Neural cell (in vitro differentiated cells): ENCODE data around the gene GSS. TPM values are rescaled to one million over a fixed set of nuclear protein-coding genes. Genes with fewer than 3 reads are reported as not detected.

ENCODE experiments used
- H2AFZ ChIP-seq: fragments of 200-600, 300-800 bp; sonication (generic), shearing (Covaris generic); 2 replicates; pipeline ENCODE4 v1.6.0; 2014; ENCODE audit warnings: low read depth, mild to moderate bottlenecking, antibody characterized with exemption, low read length, moderate library complexity
- H3F3A ChIP-seq: fragments of 200-600 bp; shearing (Covaris generic); 2 replicates; pipeline ENCODE4 v1.6.1; 2016; ENCODE audit warnings: mild to moderate bottlenecking, moderate library complexity, mixed read lengths, antibody characterized with exemption, low read length; ENCODE audit not compliant: insufficient read depth, poor library complexity, severe bottlenecking
- H3K27ac ChIP-seq: fragments of 200-600, 300-800 bp; sonication (generic), shearing (Covaris generic); 2 replicates; pipeline ENCODE4 v1.5.1; 2014; ENCODE audit warnings: mild to moderate bottlenecking, low read length, moderate library complexity
- H3K27me3 ChIP-seq: fragments of 300-800, 200-600 bp; sonication (generic), shearing (Covaris generic); 2 replicates; pipeline ENCODE4 v1.6.0; 2014; ENCODE audit warnings: mild to moderate bottlenecking, low read depth, low read length, moderate library complexity; ENCODE audit not compliant: insufficient read depth
- H3K36me3 ChIP-seq: fragments of 300-800, 200-600 bp; sonication (generic), shearing (Covaris generic); 2 replicates; pipeline ENCODE4 v1.5.1; 2014; ENCODE audit warnings: mild to moderate bottlenecking, antibody characterized with exemption, low read length, moderate library complexity; ENCODE audit not compliant: insufficient read depth
- H3K4me2 ChIP-seq: fragments of 300-800, 200-600 bp; sonication (generic), shearing (Covaris generic); 2 replicates; pipeline ENCODE4 v1.6.0; 2014; ENCODE audit warnings: mild to moderate bottlenecking, low read length
- H3K4me3 ChIP-seq: fragments of 300-800, 200-600 bp; sonication (generic), shearing (Covaris generic); 2 replicates; pipeline ENCODE4 v1.5.1; 2014; ENCODE audit warnings: mild to moderate bottlenecking, low read length, moderate library complexity
- H3K79me2 ChIP-seq: fragments of 200-600 bp; shearing (Covaris generic); replicated peaks from 2 replicates; pipeline ENCODE4 v1.6.0; 2014; ENCODE audit warnings: mild to moderate bottlenecking, low read length, moderate library complexity; ENCODE audit not compliant: insufficient read depth
- H3K9ac ChIP-seq: fragments of 300-800, 200-600 bp; sonication (generic), shearing (Covaris generic); 2 replicates; pipeline ENCODE4 v1.6.1; 2016; ENCODE audit warnings: mild to moderate bottlenecking, low read length, mixed read lengths
- H3K9me2 ChIP-seq: fragments of 200-600 bp; shearing (Covaris generic); 2 replicates; pipeline ENCODE4 v1.6.1; 2016; ENCODE audit warnings: mild to moderate bottlenecking, low read length, mixed read lengths; ENCODE audit not compliant: insufficient read depth
- H3K9me3 ChIP-seq: fragments of 200-600, 300-800 bp; sonication (generic), shearing (Covaris generic); 2 replicates; pipeline ENCODE4 v1.6.1; 2016; ENCODE audit warnings: mild to moderate bottlenecking, mixed run types, low read length, moderate library complexity, mixed read lengths
- H4K20me1 ChIP-seq: fragments of 200-600 bp; shearing (Covaris generic); 2 replicates; pipeline ENCODE4 v1.6.1; 2016; ENCODE audit warnings: mild to moderate bottlenecking, mixed run types; ENCODE audit not compliant: insufficient read depth
- EP300 ChIP-seq: fragments of 450-650 bp; conservative IDR thresholded peaks from 2 replicates; pipeline ENCODE4 v1.6.1; 2014; ENCODE audit warnings: antibody characterized with exemption, mild to moderate bottlenecking, moderate library complexity; ENCODE audit not compliant: poor library complexity, severe bottlenecking
- EZH2 ChIP-seq: fragments of 200-600, 300-800 bp; shearing (Covaris generic), sonication (generic); IDR thresholded peaks from 2 replicates; pipeline ENCODE4 v1.6.1; 2014; ENCODE audit warnings: antibody characterized with exemption, low read length, borderline replicate concordance, mild to moderate bottlenecking; ENCODE audit not compliant: insufficient read depth, poor library complexity, severe bottlenecking
- MXI1 ChIP-seq: fragments of 450-650 bp; conservative IDR thresholded peaks from 2 replicates; pipeline ENCODE4 v1.6.1; 2014; ENCODE audit warnings: antibody characterized with exemption, mild to moderate bottlenecking; ENCODE audit not compliant: poor library complexity, severe bottlenecking
- POLR2AphosphoS5 ChIP-seq: IDR thresholded peaks from 2 replicates; pipeline ENCODE4 v1.6.1; 2012
- RAD21 ChIP-seq: fragments of 450-650 bp; conservative IDR thresholded peaks from 2 replicates; pipeline ENCODE4 v1.6.1; 2014; ENCODE audit warnings: antibody characterized with exemption, mild to moderate bottlenecking, moderate library complexity
- SMC3 ChIP-seq: fragments of 450-650 bp; conservative IDR thresholded peaks from 2 replicates; pipeline ENCODE4 v1.6.1; 2014; ENCODE audit warnings: antibody characterized with exemption, mild to moderate bottlenecking, moderate library complexity; ENCODE audit not compliant: poor library complexity
- TAF1 ChIP-seq: IDR thresholded peaks from 2 replicates; pipeline ENCODE4 v1.6.1; 2012; ENCODE audit warnings: low read depth
- polyA plus RNA-seq: library from polyadenylated mRNA; depleted of rRNA; stranded (reverse); fragments of >200 nt; gene quantifications from 2 replicates; pipeline ENCODE4 v1.2.3, GENCODE V29; 2014
- TF ChIP-seq, protein P1 (sequence below): fragments of 450-650 bp; IDR thresholded peaks from 2 replicates; pipeline ENCODE4 v1.5.1; 2014; ENCODE audit warnings: antibody characterized with exemption, mild to moderate bottlenecking, moderate library complexity; ENCODE audit not compliant: poor library complexity, severe bottlenecking
- TF ChIP-seq, protein P2 (sequence below): IDR thresholded peaks from 2 replicates; pipeline ENCODE4 v1.6.1; 2012; ENCODE audit warnings: borderline replicate concordance

GSS gene
- polyA plus RNA-seq, 1 donor from 2014 or later, result 173 TPM

DNA sequence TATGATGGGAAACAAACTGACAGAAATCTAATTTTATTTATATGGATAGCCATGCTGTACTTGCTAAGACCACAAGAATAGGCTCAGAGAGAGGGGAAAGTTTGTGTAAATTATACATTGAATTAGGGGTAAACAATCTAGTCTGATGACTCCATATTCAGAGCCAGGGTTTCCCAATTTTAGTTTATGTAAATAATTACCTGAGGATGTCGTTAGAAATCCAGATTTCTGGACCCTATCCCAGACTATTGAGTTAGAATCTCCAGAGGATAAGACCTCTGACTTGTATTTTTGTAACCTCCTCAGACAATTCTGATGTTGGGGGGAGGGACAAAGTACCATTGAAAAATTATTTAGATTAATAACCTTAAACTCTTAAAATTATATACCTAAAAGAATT lies 60.9 kb downstream of the GSS start:
- Histone ChIP-seq H3K9me2 (no peaks in the 10 kb centered on the region), H3K79me2 (no peaks in the 10 kb centered on the region), H3K9me3 (no peaks in the 10 kb centered on the region), H3K36me3 (no peaks in the 10 kb centered on the region), H3K9ac (no peak overlapping the region), H3K4me2 (no peak overlapping the region), H3K27me3 (no peaks in the 10 kb centered on the region), H3F3A (no peaks in the 10 kb centered on the region), H2AFZ (no peak overlapping the region), H3K4me3 (no peak overlapping the region), H4K20me1 (no peaks in the 10 kb centered on the region), H3K27ac (no peak overlapping the region)
- TF ChIP-seq EZH2 (no peak), POLR2AphosphoS5 (no peak), RAD21 (no peak), TAF1 (no peak), EP300 (no peak), SMC3 (no peak), MXI1 (no peak)
- TF ChIP-seq, protein P1, sequence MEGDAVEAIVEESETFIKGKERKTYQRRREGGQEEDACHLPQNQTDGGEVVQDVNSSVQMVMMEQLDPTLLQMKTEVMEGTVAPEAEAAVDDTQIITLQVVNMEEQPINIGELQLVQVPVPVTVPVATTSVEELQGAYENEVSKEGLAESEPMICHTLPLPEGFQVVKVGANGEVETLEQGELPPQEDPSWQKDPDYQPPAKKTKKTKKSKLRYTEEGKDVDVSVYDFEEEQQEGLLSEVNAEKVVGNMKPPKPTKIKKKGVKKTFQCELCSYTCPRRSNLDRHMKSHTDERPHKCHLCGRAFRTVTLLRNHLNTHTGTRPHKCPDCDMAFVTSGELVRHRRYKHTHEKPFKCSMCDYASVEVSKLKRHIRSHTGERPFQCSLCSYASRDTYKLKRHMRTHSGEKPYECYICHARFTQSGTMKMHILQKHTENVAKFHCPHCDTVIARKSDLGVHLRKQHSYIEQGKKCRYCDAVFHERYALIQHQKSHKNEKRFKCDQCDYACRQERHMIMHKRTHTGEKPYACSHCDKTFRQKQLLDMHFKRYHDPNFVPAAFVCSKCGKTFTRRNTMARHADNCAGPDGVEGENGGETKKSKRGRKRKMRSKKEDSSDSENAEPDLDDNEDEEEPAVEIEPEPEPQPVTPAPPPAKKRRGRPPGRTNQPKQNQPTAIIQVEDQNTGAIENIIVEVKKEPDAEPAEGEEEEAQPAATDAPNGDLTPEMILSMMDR, result no peak
- TF ChIP-seq, protein P2, sequence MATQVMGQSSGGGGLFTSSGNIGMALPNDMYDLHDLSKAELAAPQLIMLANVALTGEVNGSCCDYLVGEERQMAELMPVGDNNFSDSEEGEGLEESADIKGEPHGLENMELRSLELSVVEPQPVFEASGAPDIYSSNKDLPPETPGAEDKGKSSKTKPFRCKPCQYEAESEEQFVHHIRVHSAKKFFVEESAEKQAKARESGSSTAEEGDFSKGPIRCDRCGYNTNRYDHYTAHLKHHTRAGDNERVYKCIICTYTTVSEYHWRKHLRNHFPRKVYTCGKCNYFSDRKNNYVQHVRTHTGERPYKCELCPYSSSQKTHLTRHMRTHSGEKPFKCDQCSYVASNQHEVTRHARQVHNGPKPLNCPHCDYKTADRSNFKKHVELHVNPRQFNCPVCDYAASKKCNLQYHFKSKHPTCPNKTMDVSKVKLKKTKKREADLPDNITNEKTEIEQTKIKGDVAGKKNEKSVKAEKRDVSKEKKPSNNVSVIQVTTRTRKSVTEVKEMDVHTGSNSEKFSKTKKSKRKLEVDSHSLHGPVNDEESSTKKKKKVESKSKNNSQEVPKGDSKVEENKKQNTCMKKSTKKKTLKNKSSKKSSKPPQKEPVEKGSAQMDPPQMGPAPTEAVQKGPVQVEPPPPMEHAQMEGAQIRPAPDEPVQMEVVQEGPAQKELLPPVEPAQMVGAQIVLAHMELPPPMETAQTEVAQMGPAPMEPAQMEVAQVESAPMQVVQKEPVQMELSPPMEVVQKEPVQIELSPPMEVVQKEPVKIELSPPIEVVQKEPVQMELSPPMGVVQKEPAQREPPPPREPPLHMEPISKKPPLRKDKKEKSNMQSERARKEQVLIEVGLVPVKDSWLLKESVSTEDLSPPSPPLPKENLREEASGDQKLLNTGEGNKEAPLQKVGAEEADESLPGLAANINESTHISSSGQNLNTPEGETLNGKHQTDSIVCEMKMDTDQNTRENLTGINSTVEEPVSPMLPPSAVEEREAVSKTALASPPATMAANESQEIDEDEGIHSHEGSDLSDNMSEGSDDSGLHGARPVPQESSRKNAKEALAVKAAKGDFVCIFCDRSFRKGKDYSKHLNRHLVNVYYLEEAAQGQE, result no peak

DNA sequence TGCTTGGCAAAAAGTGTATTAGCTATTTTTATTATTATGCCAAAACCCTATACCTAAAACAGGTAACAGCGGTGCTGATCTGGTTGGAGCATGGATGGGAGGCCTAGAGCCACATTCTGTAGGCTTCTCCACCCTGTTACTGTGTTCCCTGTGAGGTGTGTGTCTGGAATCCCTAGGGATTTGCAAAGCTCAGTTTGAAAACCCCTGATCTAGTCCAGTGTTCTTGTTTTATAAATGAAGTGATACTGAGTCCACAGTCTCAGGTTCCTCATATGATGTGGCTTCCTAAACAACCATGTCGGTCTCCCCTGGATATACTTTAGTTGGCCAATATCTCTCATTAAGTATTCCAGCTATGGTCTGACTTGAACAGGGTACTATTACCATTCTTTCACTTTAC lies 62.9 kb downstream of the GSS start:
- TF ChIP-seq EP300, result no peak
- TF ChIP-seq, protein P2, result no peak
- no peak for TF ChIP-seq TAF1
- no peak for TF ChIP-seq MXI1
- TF ChIP-seq POLR2AphosphoS5, result no peak
- TF ChIP-seq SMC3, result no peak
- TF ChIP-seq RAD21, result no peak
- no peak for TF ChIP-seq EZH2
- TF ChIP-seq, protein P1, result no peak

More for the DNA sequence above, 62.9 kb downstream of the GSS start:
- H3K4me3 ChIP-seq, result no peak overlapping the region
- H3F3A ChIP-seq, result no peaks in the 10 kb centered on the region
- no peak overlapping the region for H3K27ac ChIP-seq
- no peak overlapping the region for H3K9ac ChIP-seq
- no peaks in the 10 kb centered on the region for H3K9me2 ChIP-seq
- no peaks in the 10 kb centered on the region for H3K36me3 ChIP-seq
- no peaks in the 10 kb centered on the region for H3K27me3 ChIP-seq
- H3K4me2 ChIP-seq, result no peak overlapping the region
- H4K20me1 ChIP-seq, result no peaks in the 10 kb centered on the region
- no peaks in the 10 kb centered on the region for H3K79me2 ChIP-seq
- no peaks in the 10 kb centered on the region for H3K9me3 ChIP-seq
- no peak overlapping the region for H2AFZ ChIP-seq
